Activated naive CD4-positive, alpha-beta T cell treated with anti-CD3 and anti-CD28 coated beads, Interleukin-2, amount 50 U/mL, for 24 hours (primary cell): ENCODE data around the gene CLCN6.

Experiments
- H3K27ac Mint-ChIP-seq: one replicate; pipeline ENCODE4 v1.8.0; 2021; ENCODE audit warnings: mild to moderate bottlenecking, mixed read lengths
- H3K27me3 Mint-ChIP-seq: one replicate; pipeline ENCODE4 v1.8.0; 2021; ENCODE audit warnings: mixed read lengths
- H3K36me3 Mint-ChIP-seq: one replicate; pipeline ENCODE4 v1.8.0; 2021; ENCODE audit warnings: mixed read lengths
- H3K4me1 Mint-ChIP-seq: one replicate; pipeline ENCODE4 v1.8.0; 2021; ENCODE audit warnings: mixed read lengths
- H3K4me3 Mint-ChIP-seq: one replicate; pipeline ENCODE4 v1.8.0; 2021; ENCODE audit warnings: mild to moderate bottlenecking, mixed read lengths
- H3K9me3 Mint-ChIP-seq: one replicate; pipeline ENCODE4 v1.8.0; 2021; ENCODE audit warnings: mixed read lengths

CLCN6 gene

GRCh38 chr1:11868331-11868980 is 62.5 kb downstream of the CLCN6 start:
- Mint-ChIP-seq H3K9me3 (no peaks in the 10 kb centered on the region), H3K36me3 (no peaks in the 10 kb centered on the region), H3K4me1 (no peaks in the 10 kb centered on the region), H3K27me3 (peaks cover 7% of the 10 kb centered on the region), H3K4me3 (no peak overlapping the region), H3K27ac (no peak overlapping the region)

- Mint-ChIP-seq H3K27ac (no peak overlapping the region), H3K9me3 (no peaks in the 10 kb centered on the region), H3K36me3 (no peaks in the 10 kb centered on the region), H3K4me3 (no peak overlapping the region), H3K4me1 (no peaks in the 10 kb centered on the region), H3K27me3 (peaks cover 7% of the 10 kb centered on the region)
Observed at GRCh38 chr1:11869104-11869503, 63.1 kb downstream of the CLCN6 start.

GRCh38 chr1:11869650-11870207 is 63.7 kb downstream of the CLCN6 start:
- Mint-ChIP-seq H3K4me3 (no peak overlapping the region), H3K27me3 (peaks cover 5% of the 10 kb centered on the region), H3K4me1 (no peaks in the 10 kb centered on the region), H3K36me3 (no peaks in the 10 kb centered on the region), H3K27ac (no peak overlapping the region), H3K9me3 (no peaks in the 10 kb centered on the region)

GRCh38 chr1:11872545-11872944 is 66.6 kb downstream of the CLCN6 start:
- H3K27ac Mint-ChIP-seq: no peak overlapping the region

GRCh38 chr1:11873395-11874257 is 67.6 kb downstream of the CLCN6 start:
- Mint-ChIP-seq H3K27me3 (peaks cover 9% of the 10 kb centered on the region), H3K4me1 (no peaks in the 10 kb centered on the region), H3K9me3 (no peaks in the 10 kb centered on the region), H3K4me3 (no peak overlapping the region), H3K36me3 (no peaks in the 10 kb centered on the region), H3K27ac (no peak overlapping the region)

More at GRCh38 chr1:11872545-11872944, 66.6 kb downstream of the CLCN6 start:
- no peaks in the 10 kb centered on the region for H3K4me1 Mint-ChIP-seq
- no peaks in the 10 kb centered on the region for H3K36me3 Mint-ChIP-seq
- no peaks in the 10 kb centered on the region for H3K9me3 Mint-ChIP-seq
- H3K4me3 Mint-ChIP-seq: no peak overlapping the region
- H3K27me3 Mint-ChIP-seq: peaks cover 9% of the 10 kb centered on the region

- H3K4me1 Mint-ChIP-seq: no peaks in the 10 kb centered on the region
- no peak overlapping the region for H3K4me3 Mint-ChIP-seq
- no peaks in the 10 kb centered on the region for H3K36me3 Mint-ChIP-seq
- peaks cover 9% of the 10 kb centered on the region for H3K27me3 Mint-ChIP-seq
- H3K27ac Mint-ChIP-seq: no peak overlapping the region
- H3K9me3 Mint-ChIP-seq: no peaks in the 10 kb centered on the region
Observed at GRCh38 chr1:11874258-11874562, 68.2 kb downstream of the CLCN6 start.

- no peak overlapping the region for H3K27ac Mint-ChIP-seq
- H3K4me1 Mint-ChIP-seq: no peaks in the 10 kb centered on the region
- peaks cover 9% of the 10 kb centered on the region for H3K27me3 Mint-ChIP-seq
- H3K9me3 Mint-ChIP-seq: no peaks in the 10 kb centered on the region
- H3K4me3 Mint-ChIP-seq: no peak overlapping the region
- H3K36me3 Mint-ChIP-seq: no peaks in the 10 kb centered on the region
Observed at GRCh38 chr1:11874624-11875023, 68.6 kb downstream of the CLCN6 start.

- Mint-ChIP-seq H3K4me1 (no peaks in the 10 kb centered on the region), H3K36me3 (no peaks in the 10 kb centered on the region), H3K9me3 (no peaks in the 10 kb centered on the region), H3K27ac (no peak overlapping the region), H3K27me3 (peaks cover 9% of the 10 kb centered on the region), H3K4me3 (no peak overlapping the region)
Observed at GRCh38 chr1:11875094-11875493, 69.1 kb downstream of the CLCN6 start.

GRCh38 chr1:11877074-11877473 is 71.1 kb downstream of the CLCN6 start:
- Mint-ChIP-seq H3K4me3 (no peak overlapping the region), H3K36me3 (no peaks in the 10 kb centered on the region), H3K27me3 (peaks cover 9% of the 10 kb centered on the region), H3K27ac (no peak overlapping the region), H3K4me1 (no peaks in the 10 kb centered on the region), H3K9me3 (no peaks in the 10 kb centered on the region)

GRCh38 chr1:11878081-11878890 is 72.3 kb downstream of the CLCN6 start:
- H3K4me3 Mint-ChIP-seq: no peak overlapping the region
- no peak overlapping the region for H3K27ac Mint-ChIP-seq
- no peaks in the 10 kb centered on the region for H3K4me1 Mint-ChIP-seq
- no peaks in the 10 kb centered on the region for H3K9me3 Mint-ChIP-seq
- H3K27me3 Mint-ChIP-seq: peaks cover 9% of the 10 kb centered on the region
- no peaks in the 10 kb centered on the region for H3K36me3 Mint-ChIP-seq

- Mint-ChIP-seq H3K27ac (no peak overlapping the region), H3K27me3 (peaks cover 9% of the 10 kb centered on the region), H3K4me3 (no peak overlapping the region), H3K9me3 (no peaks in the 10 kb centered on the region), H3K36me3 (no peaks in the 10 kb centered on the region), H3K4me1 (no peaks in the 10 kb centered on the region)
Observed at GRCh38 chr1:11878891-11879190, 72.8 kb downstream of the CLCN6 start.

- Mint-ChIP-seq H3K36me3 (no peaks in the 10 kb centered on the region), H3K9me3 (no peaks in the 10 kb centered on the region), H3K4me1 (no peaks in the 10 kb centered on the region), H3K27ac (no peak overlapping the region), H3K4me3 (no peak overlapping the region), H3K27me3 (peaks cover 9% of the 10 kb centered on the region)
Observed at GRCh38 chr1:11879311-11880180, 73.6 kb downstream of the CLCN6 start.

GRCh38 chr1:11880181-11880575 is 74.2 kb downstream of the CLCN6 start:
- Mint-ChIP-seq H3K4me1 (no peaks in the 10 kb centered on the region), H3K27me3 (peaks cover 9% of the 10 kb centered on the region), H3K27ac (no peak overlapping the region), H3K9me3 (no peaks in the 10 kb centered on the region), H3K36me3 (no peaks in the 10 kb centered on the region), H3K4me3 (no peak overlapping the region)

- no peaks in the 10 kb centered on the region for H3K9me3 Mint-ChIP-seq
- peaks cover 9% of the 10 kb centered on the region for H3K27me3 Mint-ChIP-seq
- H3K4me3 Mint-ChIP-seq: no peak overlapping the region
- H3K27ac Mint-ChIP-seq: no peak overlapping the region
- no peaks in the 10 kb centered on the region for H3K36me3 Mint-ChIP-seq
- H3K4me1 Mint-ChIP-seq: no peaks in the 10 kb centered on the region
Observed at GRCh38 chr1:11880911-11881748, 75.1 kb downstream of the CLCN6 start.
